SK-N-DZ (cell line): Measurements from ENCODE around the gene PGR.

Experiments
- DNase-seq: peaks from one replicate; pipeline ENCODE4 v3.0.0-alpha.2; 2015; ENCODE audit warnings: low spot score

PGR gene

GRCh38 chr11:101010899-101011298 lies 118.7 kb downstream of the PGR start:
- no peak for DNase-seq

GRCh38 chr11:101009690-101010055 lies 119.9 kb downstream of the PGR start:
- no peak for DNase-seq

- DNase-seq = no peak
Observed at GRCh38 chr11:101008961-101009689, 120.5 kb downstream of the PGR start.

GRCh38 chr11:101003468-101003867 lies 126.1 kb downstream of the PGR start:
- no peak for DNase-seq

- DNase-seq = no peak
Observed at GRCh38 chr11:100999756-101000155, 129.9 kb downstream of the PGR start.

GRCh38 chr11:100994966-100995365 lies 134.6 kb downstream of the PGR start:
- no peak for DNase-seq

GRCh38 chr11:100991541-100991940 lies 138.1 kb downstream of the PGR start:
- DNase-seq = no peak

GRCh38 chr11:100990931-100991330 lies 138.7 kb downstream of the PGR start:
- no peak for DNase-seq

GRCh38 chr11:100984668-100985067 lies 144.9 kb downstream of the PGR start:
- no peak for DNase-seq

- no peak for DNase-seq
Observed at GRCh38 chr11:100981196-100981824, 148.3 kb downstream of the PGR start.

- no peak for DNase-seq
Observed at GRCh38 chr11:100980156-100980555, 149.5 kb downstream of the PGR start.
